GM18867 (cell line): Measurements from ENCODE around the gene SLC33A1.
A peak's percentile ranks its signal among the peaks of the same experiment; 100 is the strongest.
"Not testable (repeated sequence)": the region's sequence is repeated elsewhere in the genome, so short reads cannot be mapped to it uniquely, and the experiment has no call there.

Experiments used
- ATAC-seq: cut with Tn5 transposase; IDR thresholded peaks from one replicate; pipeline ENCODE4 v1.9.1; 2021; ENCODE audit warnings: mild to moderate bottlenecking, moderate library complexity; ENCODE audit not compliant: unreplicated experiment

Gene SLC33A1

DNA sequence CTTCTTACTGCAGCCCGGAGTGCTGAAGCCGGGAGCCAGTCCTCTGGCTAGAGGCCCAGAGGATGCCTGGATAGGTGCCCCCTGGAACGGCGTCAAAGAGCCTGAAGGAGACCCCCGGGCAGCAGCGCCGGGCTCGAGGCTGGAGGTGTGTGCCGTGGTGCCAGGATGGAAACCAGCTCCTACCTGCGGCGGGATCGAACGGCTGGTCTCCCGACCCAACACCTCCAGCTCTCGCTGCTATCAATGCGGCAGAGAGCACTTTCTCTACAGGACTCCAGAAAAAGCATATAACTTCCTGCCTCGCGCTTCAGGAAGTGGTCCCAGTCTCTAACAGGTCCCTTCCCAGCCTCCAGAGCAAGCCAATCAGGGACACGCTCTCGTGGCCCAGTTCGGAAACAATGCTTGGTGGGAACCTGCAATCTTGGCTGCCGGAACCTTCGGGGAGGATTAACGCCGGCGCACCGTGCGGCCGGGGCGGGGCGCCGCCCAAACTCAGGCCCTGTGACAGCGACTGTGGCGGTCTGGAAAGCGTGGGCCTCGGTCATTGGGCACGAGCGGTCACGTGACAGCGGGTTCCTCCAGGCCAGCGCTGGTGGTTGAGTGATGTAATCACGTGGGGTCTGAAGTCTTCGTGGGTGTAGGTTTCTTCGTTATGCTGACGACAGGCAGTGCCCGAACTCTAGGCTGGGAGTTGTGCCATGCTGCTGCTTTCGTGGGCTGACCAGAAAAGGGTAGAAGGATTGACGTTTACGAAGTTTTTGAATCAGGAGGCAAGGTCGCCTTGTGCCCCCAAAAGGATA, at the start of gene SLC33A1:
TSS of gene SLC33A1 (minus strand) at position 287 of the 800 bp plus-strand sequence. CDS start 430 bp downstream, outside the sequence.
- peak; percentile 92 for ATAC-seq

DNA sequence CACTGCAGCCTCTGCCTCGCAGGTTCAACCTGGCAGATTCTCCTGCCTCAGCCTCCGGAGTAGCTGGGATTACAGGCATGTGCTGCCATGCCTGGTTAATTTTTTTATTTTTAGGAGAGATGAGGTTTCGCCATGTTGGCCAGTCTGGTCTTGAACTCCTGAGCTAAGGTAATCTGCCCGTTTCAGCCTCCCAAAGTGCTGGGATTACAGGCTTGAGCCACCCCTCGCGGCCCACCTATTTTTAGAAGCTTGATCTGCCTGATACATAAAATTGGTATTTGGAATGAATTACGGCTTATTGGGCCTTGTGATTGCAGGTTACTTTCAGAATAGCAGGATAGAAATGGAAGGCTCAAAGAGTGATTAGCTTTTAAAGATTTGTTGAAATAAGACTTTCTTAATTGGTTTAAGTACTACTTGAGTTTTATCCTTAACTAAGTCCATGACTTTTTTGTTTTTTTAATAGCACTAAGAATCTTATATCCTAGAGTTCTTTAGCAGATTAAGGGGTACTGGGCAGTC, 41.2 kb upstream of the SLC33A1 start:
- no peak for ATAC-seq

DNA sequence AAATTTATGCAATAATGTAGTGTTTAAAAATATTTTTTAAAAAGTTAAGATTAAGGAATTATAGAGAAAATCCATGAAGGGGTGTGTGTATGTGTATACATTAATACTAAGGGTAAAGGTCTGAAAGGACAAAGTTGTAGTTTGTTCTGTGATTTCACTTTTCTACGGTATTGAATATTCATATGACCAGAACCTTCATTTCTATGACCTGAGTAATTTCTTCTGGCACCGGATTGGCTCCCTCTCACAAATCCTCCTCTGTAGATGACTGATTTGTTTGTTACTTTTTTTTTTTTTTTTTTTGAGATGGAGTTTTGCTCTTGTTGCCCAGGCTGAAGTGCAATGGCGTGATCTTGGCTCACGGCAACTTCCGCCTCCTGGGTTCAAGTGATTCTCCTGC, 37.1 kb upstream of the SLC33A1 start:
- no peak for ATAC-seq

DNA sequence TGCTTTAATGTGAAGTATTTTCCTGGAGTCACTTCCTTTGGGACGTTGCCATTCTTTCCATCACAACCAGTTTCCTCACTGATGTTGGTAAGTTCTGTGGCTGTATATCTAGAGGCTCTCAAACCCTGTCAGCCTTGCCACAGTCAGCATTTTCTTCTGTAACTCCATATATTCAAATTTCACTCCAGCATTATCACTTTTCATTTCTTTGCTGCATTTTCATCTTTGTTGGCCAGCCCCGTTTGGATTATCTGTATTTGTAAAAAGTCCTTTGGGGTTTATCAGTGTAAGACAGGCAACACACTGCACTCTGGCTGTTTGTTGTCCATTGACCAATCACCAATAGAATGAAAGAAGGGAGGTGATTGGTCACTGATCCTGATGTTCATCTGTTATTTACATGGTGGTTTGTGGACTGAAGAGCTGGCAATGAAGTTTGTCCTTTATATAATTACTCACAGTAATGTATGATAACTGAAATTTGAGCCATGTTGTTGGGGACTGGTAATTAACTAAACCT, 36.5 kb upstream of the SLC33A1 start:
- peak; percentile 62 for ATAC-seq

DNA sequence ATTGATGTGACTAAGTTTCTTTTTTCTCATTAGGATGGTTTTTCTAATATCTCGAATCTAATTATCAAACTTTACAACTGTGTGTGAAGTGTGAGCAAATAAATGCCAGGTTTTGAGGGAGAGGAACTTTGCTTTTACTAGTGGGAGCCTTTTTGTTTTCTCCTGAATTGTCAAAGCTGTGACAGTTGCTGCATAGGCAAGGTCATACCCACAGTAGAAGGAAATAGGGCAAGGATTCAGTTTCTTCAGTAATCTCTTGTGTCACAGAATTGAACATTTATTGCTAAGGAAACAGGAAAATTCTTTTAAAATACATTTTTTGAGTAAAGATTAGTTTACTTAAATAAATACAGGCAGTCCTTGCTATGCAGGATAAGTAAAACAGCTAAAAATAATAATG, 35.7 kb upstream of the SLC33A1 start:
- no peak for ATAC-seq

DNA sequence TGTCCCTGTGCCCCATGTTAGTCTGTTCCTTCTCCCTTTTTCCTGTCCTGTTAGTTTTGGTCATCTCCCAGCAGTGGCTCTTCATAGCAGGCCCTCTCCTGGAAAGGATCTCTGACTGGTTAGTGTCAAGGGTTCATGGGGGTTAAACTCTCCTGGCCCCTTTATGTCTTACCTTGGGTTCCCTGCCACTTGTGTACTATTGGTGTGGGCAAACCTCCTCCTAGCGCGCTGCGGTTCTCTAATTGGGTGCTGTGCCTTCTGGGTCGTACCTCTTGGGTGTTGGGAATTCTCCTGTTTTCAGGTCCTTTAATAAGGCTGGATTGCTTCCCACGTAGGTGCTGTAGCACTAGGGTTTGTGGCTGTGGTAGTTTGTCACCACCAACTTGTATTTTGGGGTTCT, 35.0 kb upstream of the SLC33A1 start:
- no peak for ATAC-seq

DNA sequence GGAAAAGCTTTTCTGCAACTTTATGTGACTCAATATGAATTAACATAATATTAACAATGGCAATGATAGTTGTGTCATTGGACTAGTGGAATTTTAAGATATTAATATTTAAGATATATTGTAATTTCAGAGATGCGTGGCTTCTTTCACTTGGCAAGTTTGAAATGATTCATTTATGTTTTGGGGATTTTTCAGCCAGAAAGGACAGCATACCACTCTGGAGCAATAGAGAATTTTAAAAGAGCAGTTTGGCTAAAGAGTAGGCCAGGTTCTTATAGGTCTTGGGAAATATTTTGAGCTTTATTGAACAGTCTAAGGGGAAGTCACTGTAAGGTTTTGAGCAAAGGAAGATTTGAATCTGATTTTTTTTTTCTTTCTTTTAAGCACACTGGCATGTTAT, 32.7 kb upstream of the SLC33A1 start:
- ATAC-seq = no peak

DNA sequence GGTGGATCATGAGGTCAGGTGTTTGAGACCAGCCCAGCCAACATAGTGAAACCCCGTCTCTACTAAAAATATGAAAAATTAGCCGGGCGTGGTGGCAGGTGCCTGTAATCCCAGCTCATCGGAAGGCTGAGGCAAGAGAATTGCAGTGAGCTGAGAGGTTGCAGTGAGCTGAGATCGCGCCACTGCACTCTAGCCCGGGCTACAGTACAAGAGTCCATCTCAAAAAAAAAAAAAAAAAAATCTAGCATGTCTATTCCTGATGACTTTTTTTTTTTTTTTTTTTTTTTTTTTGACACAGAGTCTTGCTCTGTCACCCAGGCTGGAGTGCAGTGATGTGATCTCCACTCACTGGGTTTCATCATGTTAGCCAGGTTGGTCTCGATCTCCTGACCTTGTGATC, 32.1 kb upstream of the SLC33A1 start:
- not testable (repeated sequence) for ATAC-seq

DNA sequence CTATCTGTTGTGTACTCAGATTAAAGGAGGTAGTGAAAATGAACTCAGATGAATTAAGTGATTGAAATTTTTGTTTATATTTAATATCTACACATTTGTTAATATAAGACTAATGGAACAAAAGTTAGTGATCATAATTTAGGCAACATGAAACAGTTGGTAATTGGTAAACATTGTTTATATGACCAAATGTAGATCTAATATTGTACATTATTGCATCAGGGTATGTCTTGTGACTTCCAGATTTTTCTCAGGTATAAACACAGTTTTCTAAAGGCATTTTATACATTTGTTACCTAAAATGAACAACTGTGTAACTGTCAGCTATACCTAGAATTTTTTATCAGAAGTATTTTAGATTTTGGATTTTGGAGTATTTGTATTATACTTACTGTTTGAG, 31.1 kb upstream of the SLC33A1 start:
- ATAC-seq = no peak

DNA sequence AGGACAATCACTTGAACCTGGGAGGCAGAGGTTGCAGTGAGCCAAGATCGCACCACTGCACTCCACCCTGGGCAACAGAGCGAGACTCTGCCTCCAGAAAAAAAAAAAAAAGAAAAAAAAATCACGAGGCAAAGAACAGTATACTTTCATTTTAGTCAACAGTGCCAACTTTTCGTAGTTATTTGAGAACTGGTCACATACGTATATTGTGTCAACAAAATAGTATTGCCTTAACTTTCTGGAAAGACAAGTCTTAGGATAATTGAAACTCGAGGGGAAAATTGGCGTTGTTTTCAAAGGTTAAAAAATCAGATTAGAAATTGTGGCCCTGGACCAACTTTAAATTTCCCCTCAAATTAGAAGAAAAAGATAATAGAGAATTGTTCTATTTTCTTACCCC, 30.1 kb upstream of the SLC33A1 start:
- ATAC-seq = no peak

DNA sequence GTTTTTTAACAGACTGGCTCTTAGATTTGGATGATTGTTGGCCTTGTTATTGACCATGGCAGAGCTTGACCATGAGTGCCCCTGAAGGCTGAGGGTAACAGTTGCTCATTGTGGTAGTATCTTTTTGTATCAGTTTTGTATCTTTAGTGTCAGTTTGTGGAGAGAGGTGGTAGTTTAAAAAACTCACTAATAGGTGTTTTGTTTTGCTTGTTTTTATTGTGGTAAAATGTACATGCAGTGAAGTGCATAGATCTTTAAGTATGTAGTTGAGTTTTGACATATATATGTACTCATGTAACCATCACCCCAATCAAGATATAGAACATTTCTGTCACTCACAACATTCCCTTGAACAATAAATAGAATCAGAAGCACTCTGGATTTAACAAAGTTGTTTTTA, 26.1 kb upstream of the SLC33A1 start:
- ATAC-seq = peak; percentile 57

DNA sequence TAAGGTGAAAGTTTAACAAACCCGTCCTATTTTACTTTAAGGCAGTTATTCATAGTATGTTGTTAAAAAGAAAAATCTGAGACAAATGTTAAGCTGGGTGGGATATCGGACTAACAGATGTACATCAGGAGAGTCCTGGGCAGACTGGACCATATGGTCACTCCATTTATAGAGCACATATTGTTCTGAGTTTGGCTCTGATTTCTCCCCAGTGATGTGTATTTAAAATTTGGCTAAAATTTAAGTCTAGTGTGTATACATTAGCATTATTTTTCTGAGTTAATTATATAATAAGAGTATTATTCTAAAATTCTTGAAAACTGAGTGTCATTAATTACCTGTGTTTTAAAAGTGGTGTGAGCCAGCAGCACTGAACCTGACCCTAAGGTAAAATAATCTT, 22.3 kb upstream of the SLC33A1 start:
- no peak for ATAC-seq

DNA sequence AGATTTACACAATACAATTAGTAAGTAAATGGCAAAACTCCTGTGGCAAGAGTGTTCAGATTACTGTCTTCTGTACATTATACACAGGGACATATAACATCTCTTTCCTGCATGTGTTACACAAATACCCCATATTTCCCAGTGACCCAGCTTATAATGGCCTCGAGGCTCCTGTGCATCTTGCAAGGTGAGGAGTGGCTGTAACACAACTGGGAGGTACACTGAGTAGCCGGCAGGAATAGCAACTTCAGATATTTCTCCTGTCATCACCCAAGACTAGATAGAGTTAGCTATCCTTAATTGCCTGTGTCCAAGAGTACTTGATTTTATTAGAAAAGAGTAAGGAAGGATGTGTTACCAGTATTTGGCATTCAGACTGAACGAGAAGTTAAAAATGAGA, 21.8 kb upstream of the SLC33A1 start:
- no peak for ATAC-seq

DNA sequence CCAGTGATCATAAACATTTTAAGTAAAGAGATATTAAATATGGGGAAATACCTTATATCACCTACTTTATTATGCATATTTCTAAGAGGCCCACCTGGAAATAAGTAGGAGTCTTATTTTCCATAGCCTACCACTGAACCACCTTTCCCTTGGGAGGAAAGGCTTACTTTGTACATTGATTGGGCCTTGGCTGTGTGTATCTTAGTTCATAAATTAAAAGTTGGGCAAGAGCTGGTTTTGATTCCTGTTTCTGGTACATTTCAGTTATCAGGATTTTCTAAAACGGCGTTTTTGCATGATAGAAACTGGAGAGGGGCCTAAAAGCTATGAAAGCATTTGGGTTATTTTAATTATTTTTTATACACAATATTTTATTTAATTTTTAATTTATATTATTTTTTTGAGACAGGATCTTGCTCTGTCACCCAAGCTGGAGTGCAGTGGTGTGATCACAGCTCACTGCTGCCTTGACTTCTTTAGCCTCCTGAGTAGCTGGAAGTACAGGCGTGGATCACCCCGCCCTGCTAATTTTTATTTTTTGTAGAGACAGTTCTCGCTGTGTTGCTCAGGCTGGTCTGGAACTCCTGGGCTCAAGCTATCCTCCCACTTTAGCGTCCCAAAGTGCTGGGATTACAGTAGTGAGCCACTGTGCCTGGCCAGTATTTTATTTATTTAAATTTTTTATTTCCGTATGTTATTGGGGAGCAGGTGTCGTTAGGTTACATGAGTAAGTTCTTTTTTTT, 18.8 kb upstream of the SLC33A1 start:
- no peak for ATAC-seq

DNA sequence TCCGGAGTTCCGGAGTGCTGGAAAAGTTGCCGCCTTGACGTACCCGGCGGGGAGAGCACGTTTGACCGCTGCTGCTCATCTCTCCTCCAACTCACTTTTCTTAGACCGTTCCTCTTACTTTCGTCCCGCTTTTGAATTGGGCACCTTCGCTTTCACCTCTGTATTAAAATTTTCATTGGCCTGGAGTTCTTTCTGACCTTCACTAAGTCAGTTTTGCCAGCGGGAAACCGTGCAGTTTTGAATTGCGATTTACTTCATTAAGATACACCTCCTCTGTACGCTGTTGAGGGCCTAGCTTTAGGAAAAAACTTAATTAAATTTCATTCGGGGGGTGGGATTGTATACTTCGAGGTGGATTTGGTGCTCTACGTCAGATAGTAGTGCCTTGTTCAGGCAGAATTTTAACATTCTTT, 17.5 kb upstream of the SLC33A1 start:
- ATAC-seq = peak; percentile 3

DNA sequence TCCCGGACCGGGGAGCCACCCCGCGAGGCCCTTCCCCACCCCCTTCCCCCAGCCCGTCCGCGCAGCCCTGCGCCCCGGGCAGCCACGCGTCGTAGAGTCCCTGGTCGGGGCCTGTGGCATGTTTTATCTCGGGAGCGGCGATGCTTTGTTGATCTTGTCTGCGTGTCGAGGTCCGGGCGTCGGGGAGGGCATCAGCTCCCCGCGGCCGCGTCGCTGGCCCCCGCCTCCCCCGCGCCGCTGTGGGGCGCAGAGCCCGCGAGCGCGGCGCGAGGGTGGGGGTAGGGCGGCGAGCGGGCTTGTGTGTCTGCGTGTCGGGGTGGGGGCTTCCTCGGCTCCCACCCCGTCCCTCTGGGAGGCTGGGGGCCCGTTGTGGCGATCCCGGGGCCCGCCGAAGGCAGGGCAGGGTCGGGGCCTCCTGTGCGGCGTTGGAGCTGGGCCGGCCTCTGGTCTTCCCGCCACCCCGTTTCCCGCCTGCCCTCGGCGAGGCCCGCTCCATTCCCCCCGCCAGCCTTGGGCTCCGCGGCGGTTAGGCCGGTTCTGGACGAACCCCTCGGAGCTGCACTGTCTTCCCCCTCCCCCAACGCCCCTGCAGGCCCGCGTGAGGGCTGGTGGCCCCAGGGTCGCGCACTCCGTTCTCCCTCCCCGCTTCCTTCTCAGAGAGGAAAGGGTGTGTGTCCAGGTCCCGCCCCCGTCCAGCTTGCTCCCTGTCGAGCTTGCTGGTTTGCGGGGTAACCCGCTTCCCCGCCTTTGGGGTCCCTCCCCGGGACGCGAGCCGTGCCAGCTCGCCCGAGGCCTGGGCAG, 16.9 kb upstream of the SLC33A1 start:
- peak; percentile 23 for ATAC-seq

DNA sequence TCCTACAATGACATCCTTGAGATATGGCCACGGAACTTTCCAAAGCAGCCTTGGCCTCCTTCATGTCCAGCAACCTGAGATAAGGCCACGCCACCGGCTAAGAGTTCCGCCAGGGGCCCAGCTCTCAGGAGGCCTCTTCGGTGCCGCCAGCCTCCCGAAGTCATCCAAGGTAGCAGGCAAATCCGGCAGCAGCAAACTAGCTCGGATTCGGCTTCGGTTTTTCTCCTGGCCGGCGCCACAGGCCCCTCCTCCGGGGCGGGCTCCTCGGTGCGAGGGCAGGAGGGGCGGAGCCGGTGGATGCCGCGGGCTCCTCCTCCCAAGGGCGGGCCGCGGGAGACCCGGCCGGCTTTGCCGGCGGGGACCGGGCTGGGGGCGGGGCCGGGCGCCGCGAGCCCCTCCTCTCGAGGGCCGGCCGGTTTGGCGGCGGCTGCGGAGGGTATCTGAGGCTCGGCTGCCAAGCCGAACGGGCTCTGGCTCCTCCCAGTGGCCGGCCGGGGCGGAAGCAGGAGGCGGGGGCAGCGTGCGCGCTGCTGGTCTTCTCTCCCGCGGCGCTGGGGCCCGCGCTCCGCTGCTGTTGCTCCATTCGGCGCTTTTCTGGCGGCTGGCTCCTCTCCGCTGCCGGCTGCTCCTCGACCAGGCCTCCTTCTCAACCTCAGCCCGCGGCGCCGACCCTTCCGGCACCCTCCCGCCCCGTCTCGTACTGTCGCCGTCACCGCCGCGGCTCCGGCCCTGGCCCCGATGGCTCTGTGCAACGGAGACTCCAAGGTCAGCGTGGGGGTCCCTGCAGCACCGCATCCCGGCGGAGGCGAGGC, 16.1 kb upstream of the SLC33A1 start, which contains the start of gene GMPS:
TSS of gene GMPS (plus strand) at position 518 of the 812 bp plus-strand sequence. CDS start at position 739, 221 bp downstream.
- ATAC-seq = peak; percentile 92

DNA sequence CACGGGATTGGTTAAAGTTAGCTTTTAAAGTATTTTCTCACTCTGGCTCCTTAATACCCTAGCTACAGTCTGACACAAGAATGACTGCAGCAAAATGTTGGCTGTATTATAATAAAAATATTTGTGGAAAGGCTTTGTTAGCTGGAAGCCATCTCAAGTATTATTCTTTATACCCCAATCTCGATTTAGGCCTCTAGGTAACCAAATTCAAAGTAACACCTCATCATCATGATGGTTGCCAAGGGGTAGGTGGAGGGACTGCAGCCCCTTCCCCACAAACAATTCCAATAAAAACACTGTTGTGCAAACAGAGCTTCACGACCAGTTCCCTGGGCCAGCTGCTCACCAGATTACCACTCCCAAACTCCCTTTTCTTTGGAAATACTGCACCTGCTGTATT, 15.5 kb upstream of the SLC33A1 start:
- no peak for ATAC-seq

DNA sequence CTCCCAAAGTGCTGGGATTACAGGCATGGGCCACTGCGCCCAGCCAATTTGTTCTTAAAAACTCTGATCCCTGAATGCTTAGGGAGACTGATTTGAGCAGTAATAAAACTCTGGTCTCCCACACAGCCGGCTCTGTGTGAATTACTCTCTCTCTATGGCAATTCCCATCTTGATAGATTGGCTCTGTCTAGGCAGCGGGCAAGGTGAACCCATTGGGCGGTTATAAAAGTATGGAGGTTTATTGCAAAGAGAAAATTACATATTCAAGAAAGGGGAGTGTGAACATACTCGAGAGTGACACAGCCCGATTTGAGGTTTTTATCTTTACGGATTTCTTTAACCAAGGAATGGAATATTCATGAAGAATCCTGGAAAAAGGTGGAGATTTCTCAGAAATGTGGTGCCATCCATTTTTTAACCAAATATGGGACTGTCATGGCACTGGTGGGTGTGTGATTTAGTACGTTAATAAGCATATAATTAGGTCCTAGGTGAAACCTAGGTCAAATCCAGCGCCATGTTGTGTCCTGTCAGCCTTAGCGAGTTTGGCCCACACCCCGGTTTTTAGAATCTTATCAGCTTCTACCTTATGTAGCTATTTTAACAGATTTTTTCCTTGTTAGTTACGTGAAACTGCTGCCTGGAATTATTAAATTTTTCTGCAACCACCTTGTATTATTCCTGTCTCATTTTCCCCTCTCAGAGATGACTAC, 9.0 kb upstream of the SLC33A1 start:
- no peak for ATAC-seq
